AG04450 (cell line): ENCODE data around the gene NECAB3. TPM values are rescaled to one million over a fixed set of nuclear protein-coding genes. Genes with fewer than 3 reads are reported as not detected.

Experiments
- CTCF ChIA-PET: fragments of 300-600, 350-600 bp; formaldehyde crosslinking; extraction: SDS; loops from one replicate; lab custom pipeline; 2022; ENCODE audit warnings: antibody characterized with exemption, inconsistent platforms; lab: Charles Lee
- POLR2A ChIA-PET: fragments of 350-600 bp; formaldehyde crosslinking; extraction: SDS; loops from one replicate; lab custom pipeline; 2021; ENCODE audit warnings: antibody characterized with exemption, inconsistent platforms; lab: Yijun Ruan, JAX
- DNase-seq: peaks from one replicate; pipeline ENCODE4 v3.0.0-alpha.2; 2011; ENCODE audit warnings: low read depth, low spot score
- H3K27ac ChIP-seq: one replicate; pipeline ENCODE4 v1.5.1; 2012; ENCODE audit warnings: low read depth, low read length, control low read depth
- H3K27me3 ChIP-seq: one replicate; pipeline ENCODE4 v1.6.0; 2012; ENCODE audit warnings: low read length; ENCODE audit not compliant: control insufficient read depth, insufficient read depth
- H3K4me3 ChIP-seq: 2 replicates; pipeline ENCODE4 v1.5.1; 2011; ENCODE audit warnings: mild to moderate bottlenecking, low read depth, low read length, control low read depth
- H3K9me3 ChIP-seq: 2 replicates; pipeline ENCODE4 v1.5.1; 2012; ENCODE audit warnings: low read length; ENCODE audit not compliant: control insufficient read depth, insufficient read depth
- polyA plus RNA-seq: library from polyadenylated mRNA; depleted of rRNA; stranded (reverse); fragments of >200 nt; gene quantifications from 2 replicates; pipeline ENCODE4 v1.2.3, GENCODE V29; 2011
- TF ChIP-seq, protein P1 (sequence below): IDR thresholded peaks from 2 replicates; pipeline ENCODE4 v1.5.1; 2011; ENCODE audit warnings: low read depth, low read length, control low read depth, inconsistent platforms

NECAB3 gene
- polyA plus RNA-seq, 1 experiment, result 11.7 TPM

- ChIA-PET CTCF (no interaction called here), POLR2A (no interaction called here)
- H3K4me3 ChIP-seq, result no peak overlapping the region
- TF ChIP-seq, protein P1, sequence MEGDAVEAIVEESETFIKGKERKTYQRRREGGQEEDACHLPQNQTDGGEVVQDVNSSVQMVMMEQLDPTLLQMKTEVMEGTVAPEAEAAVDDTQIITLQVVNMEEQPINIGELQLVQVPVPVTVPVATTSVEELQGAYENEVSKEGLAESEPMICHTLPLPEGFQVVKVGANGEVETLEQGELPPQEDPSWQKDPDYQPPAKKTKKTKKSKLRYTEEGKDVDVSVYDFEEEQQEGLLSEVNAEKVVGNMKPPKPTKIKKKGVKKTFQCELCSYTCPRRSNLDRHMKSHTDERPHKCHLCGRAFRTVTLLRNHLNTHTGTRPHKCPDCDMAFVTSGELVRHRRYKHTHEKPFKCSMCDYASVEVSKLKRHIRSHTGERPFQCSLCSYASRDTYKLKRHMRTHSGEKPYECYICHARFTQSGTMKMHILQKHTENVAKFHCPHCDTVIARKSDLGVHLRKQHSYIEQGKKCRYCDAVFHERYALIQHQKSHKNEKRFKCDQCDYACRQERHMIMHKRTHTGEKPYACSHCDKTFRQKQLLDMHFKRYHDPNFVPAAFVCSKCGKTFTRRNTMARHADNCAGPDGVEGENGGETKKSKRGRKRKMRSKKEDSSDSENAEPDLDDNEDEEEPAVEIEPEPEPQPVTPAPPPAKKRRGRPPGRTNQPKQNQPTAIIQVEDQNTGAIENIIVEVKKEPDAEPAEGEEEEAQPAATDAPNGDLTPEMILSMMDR, result no peak
- H3K27me3 ChIP-seq, result no peaks in the 10 kb centered on the region
- no peak for DNase-seq
- H3K27ac ChIP-seq, result no peak overlapping the region
- no peaks in the 10 kb centered on the region for H3K9me3 ChIP-seq
Observed at GRCh38 chr20:33646191-33646590, 28.0 kb downstream of the NECAB3 start.

- TF ChIP-seq, protein P1, result no peak
- ChIA-PET POLR2A (no interaction called here), CTCF (no interaction called here)
- Histone ChIP-seq H3K27ac (no peak overlapping the region), H3K27me3 (no peaks in the 10 kb centered on the region), H3K4me3 (no peak overlapping the region), H3K9me3 (no peaks in the 10 kb centered on the region)
- DNase-seq, result no peak
Observed at GRCh38 chr20:33645396-33645795, 28.8 kb downstream of the NECAB3 start.

DNA sequence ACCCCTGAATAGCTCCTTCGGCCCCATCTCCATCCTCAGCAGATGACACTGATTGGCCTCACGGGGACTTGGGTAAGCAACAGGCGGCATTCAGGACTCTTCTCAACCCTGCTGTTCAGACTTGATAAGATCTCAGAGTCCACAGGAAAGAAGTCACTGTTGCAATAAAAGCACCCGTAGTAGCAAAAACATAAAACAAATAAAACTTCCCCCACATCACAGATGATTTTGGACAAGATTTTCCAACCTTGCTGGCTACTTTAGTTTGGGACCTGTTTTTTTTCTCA, 29.2 kb downstream of the NECAB3 start:
- H3K4me3 ChIP-seq, result no peak overlapping the region
- no peak for DNase-seq
- no peaks in the 10 kb centered on the region for H3K9me3 ChIP-seq
- CTCF ChIA-PET, result no interaction called here
- no peak overlapping the region for H3K27ac ChIP-seq
- POLR2A ChIA-PET, result no interaction called here
- no peaks in the 10 kb centered on the region for H3K27me3 ChIP-seq
- TF ChIP-seq, protein P1, result no peak

- no peaks in the 10 kb centered on the region for H3K9me3 ChIP-seq
- DNase-seq, result no peak
- no peaks in the 10 kb centered on the region for H3K27me3 ChIP-seq
- ChIA-PET CTCF (no interaction called here), POLR2A (no interaction called here)
- H3K4me3 ChIP-seq, result no peak overlapping the region
- H3K27ac ChIP-seq, result no peak overlapping the region
- TF ChIP-seq, protein P1, result no peak
Observed at GRCh38 chr20:33644313-33645071, 29.7 kb downstream of the NECAB3 start.

- TF ChIP-seq, protein P1, result no peak
- H3K27me3 ChIP-seq, result no peaks in the 10 kb centered on the region
- no peaks in the 10 kb centered on the region for H3K9me3 ChIP-seq
- no peak overlapping the region for H3K4me3 ChIP-seq
- no peak for DNase-seq
- CTCF ChIA-PET, result no interaction called here
- POLR2A ChIA-PET, result no interaction called here
- H3K27ac ChIP-seq, result no peak overlapping the region
Observed at GRCh38 chr20:33640287-33640686, 33.9 kb downstream of the NECAB3 start.
